Subcutaneous abdominal adipose tissue (tissue), 5 donors: ENCODE results near the gene MARCHF4.

ENCODE experiments used
- H3K27ac ChIP-seq: one replicate; pipeline ENCODE4 v1.7.0; 2013; ENCODE audit warnings: low read depth, mild to moderate bottlenecking, inconsistent platforms, low read length, moderate library complexity
- H3K27me3 ChIP-seq, 5 donors: one replicate each; pipeline ENCODE4 v1.7.0; 2013; ENCODE audit warnings: low read length in 5 of 5, inconsistent platforms in 1 of 5; ENCODE audit not compliant: control insufficient read depth in 5 of 5, insufficient read depth in 4 of 5
- H3K36me3 ChIP-seq, 5 donors: one replicate each; pipeline ENCODE4 v1.7.0; 2013; ENCODE audit warnings: low read length in 5 of 5; ENCODE audit not compliant: control insufficient read depth in 5 of 5, insufficient read depth in 5 of 5
- H3K4me1 ChIP-seq, 5 donors: one replicate each; pipeline ENCODE4 v1.7.0; 2013; ENCODE audit warnings: low read length in 5 of 5, mild to moderate bottlenecking in 3 of 5, moderate library complexity in 1 of 5; ENCODE audit not compliant: control insufficient read depth in 5 of 5, insufficient read depth in 5 of 5
- H3K4me3 ChIP-seq, 5 donors: one replicate each; pipeline ENCODE4 v1.7.0; 2013; ENCODE audit warnings: low read length in 5 of 5, low read depth in 1 of 5
- H3K9ac ChIP-seq, 5 donors: one replicate each; pipeline ENCODE4 v1.7.0; 2013; ENCODE audit warnings: low read length in 5 of 5, mild to moderate bottlenecking in 4 of 5, moderate library complexity in 3 of 5
- H3K9me3 ChIP-seq, 5 donors: one replicate each; pipeline ENCODE4 v1.7.0; 2013; ENCODE audit warnings: low read length in 5 of 5; ENCODE audit not compliant: control insufficient read depth in 5 of 5
- donor health status: healthy.
- donor health status: healthy.
- donor health status: healthy.
- donor health status: healthy.
- donor health status: healthy.

Gene MARCHF4

DNA sequence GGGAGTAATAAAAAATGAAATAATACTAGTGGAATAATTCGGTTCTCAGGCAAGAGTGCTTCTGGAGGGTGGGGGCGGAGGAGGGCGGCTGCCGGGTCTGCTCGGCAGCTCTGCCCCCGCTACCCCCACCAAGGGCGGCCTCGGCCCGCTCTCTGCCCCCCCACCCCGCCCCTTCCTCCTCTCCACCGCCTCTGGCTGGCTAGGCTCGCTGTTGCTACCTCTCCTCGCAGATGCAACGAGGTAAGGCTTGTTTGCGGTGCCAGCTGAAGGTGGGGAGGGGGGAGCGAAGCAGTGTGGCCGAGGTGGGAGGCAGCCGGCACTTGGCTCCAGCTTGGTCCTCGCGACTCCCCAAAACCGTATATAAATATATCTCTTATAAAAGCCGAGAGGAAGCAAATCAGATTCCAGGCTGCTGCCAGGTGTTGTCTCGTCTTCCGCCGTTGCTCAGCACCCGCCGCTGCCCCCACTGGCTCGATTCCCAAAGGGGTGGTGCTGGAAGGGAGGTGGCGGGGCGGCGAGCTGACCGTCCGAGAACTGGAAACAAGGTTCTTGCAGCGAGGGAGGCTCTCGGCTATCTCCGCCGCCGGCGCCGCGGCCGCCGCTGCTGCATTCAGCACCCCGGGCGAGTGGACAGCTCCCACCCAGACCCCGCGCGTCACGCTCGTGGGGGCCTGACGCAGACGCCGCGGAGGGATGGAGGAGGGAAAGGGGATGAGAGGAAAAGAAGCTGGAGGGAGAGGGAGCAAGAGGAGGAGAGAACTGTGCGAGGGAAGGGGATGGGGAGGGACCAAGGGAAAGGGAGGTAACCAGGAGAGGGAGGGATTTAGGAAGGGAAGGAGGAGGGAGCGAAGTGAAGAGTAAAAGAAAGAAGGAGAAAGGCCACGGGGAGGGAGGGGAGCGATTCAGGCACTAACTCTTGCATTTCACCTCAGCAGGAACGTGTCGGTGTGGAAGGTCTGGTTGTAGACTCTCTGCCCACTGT is at the start of gene MARCHF4:
TSS of gene MARCHF4 (minus strand) at position 763 of the 982 bp plus-strand sequence. CDS start 2,223 bp downstream, outside the sequence.
- peaks cover 21 to 48% (median 29%) of the 10 kb centered on the region in 5 donors for H3K27me3 ChIP-seq
- peak within 1 kb of the TSS in 4 of 5 donors; percentile 11 to 43 (median 28) for H3K4me3 ChIP-seq
- H3K9ac ChIP-seq, result no peak within 1 kb of the TSS
- H3K27ac ChIP-seq, result no peak within 1 kb of the TSS
- no peaks in the 10 kb centered on the region for H3K36me3 ChIP-seq
- no peaks in the 10 kb centered on the region for H3K9me3 ChIP-seq
- H3K4me1 ChIP-seq, result peaks cover 0 to 18% (median 8%) of the 10 kb centered on the region in 5 donors

- H3K27ac ChIP-seq, result no peak overlapping the region
- no peak overlapping the region for H3K4me3 ChIP-seq
- H3K36me3 ChIP-seq, result peaks cover 25 to 81% (median 72%) of the 10 kb centered on the region in 5 donors
- no peaks in the 10 kb centered on the region for H3K4me1 ChIP-seq
- H3K9me3 ChIP-seq, result peaks cover 0 to 6% (median 0%) of the 10 kb centered on the region in 5 donors
- peak overlapping the region in 1 of 5 donors; percentile 7 for H3K9ac ChIP-seq
- no peaks in the 10 kb centered on the region for H3K27me3 ChIP-seq
These were observed 48.3 kb upstream of the MARCHF4 start for GRCh38 chr2:216420367-216421101.

GRCh38 chr2:216418981-216419380 is 46.7 kb upstream of the MARCHF4 start:
- Histone ChIP-seq H3K9me3 (no peaks in the 10 kb centered on the region), H3K4me3 (no peak overlapping the region), H3K27ac (no peak overlapping the region), H3K36me3 (peaks cover 22 to 75% (median 65%) of the 10 kb centered on the region in 5 donors), H3K9ac (no peak overlapping the region), H3K27me3 (no peaks in the 10 kb centered on the region), H3K4me1 (no peaks in the 10 kb centered on the region)

- no peaks in the 10 kb centered on the region for H3K27me3 ChIP-seq
- no peak overlapping the region for H3K27ac ChIP-seq
- peaks cover 8 to 53% (median 43%) of the 10 kb centered on the region in 5 donors for H3K36me3 ChIP-seq
- peaks cover 0 to 15% (median 11%) of the 10 kb centered on the region in 5 donors for H3K4me1 ChIP-seq
- no peak overlapping the region for H3K4me3 ChIP-seq
- no peaks in the 10 kb centered on the region for H3K9me3 ChIP-seq
- no peak overlapping the region for H3K9ac ChIP-seq
These were observed 44.5 kb upstream of the MARCHF4 start for GRCh38 chr2:216416571-216417307.

GRCh38 chr2:216415541-216415940 is 43.3 kb upstream of the MARCHF4 start:
- no peak overlapping the region for H3K27ac ChIP-seq
- peaks cover 6 to 41% (median 34%) of the 10 kb centered on the region in 5 donors for H3K36me3 ChIP-seq

GRCh38 chr2:216414772-216415319 is 42.6 kb upstream of the MARCHF4 start:
- no peak overlapping the region for H3K9ac ChIP-seq

More at GRCh38 chr2:216415541-216415940, 43.3 kb upstream of the MARCHF4 start:
- Histone ChIP-seq H3K9me3 (no peaks in the 10 kb centered on the region), H3K9ac (no peak overlapping the region), H3K27me3 (no peaks in the 10 kb centered on the region), H3K4me1 (peaks cover 0 to 15% (median 11%) of the 10 kb centered on the region in 5 donors), H3K4me3 (no peak overlapping the region)

DNA sequence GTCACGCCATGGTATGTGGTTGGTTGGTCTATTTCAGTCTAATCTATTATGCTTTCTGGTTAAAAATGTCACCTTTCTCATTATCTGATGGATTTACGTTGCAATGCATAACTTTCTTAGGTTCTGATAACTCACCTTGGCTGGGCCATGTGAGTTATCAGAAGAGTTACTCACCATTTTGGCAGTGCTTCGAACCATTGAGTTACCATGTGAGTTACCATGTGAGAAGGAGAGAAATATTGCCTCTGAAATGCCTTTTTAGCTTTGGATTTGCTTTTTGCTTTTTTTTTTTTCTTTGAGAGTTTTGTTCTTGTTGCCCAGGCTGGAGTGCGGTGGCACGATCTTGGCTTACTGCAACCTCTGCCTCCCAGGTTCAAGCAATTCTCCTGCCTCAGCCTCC is 41.6 kb upstream of the MARCHF4 start:
- Histone ChIP-seq H3K4me3 (no peak overlapping the region), H3K27ac (no peak overlapping the region), H3K27me3 (no peaks in the 10 kb centered on the region), H3K36me3 (peaks cover 4 to 29% (median 25%) of the 10 kb centered on the region in 5 donors), H3K9me3 (no peaks in the 10 kb centered on the region), H3K4me1 (peaks cover 0 to 15% (median 11%) of the 10 kb centered on the region in 5 donors), H3K9ac (no peak overlapping the region)

More at GRCh38 chr2:216414772-216415319, 42.6 kb upstream of the MARCHF4 start:
- H3K27me3 ChIP-seq, result no peaks in the 10 kb centered on the region
- H3K36me3 ChIP-seq, result peaks cover 4 to 34% (median 27%) of the 10 kb centered on the region in 5 donors
- H3K4me3 ChIP-seq, result no peak overlapping the region
- peaks cover 0 to 15% (median 11%) of the 10 kb centered on the region in 5 donors for H3K4me1 ChIP-seq
- H3K9me3 ChIP-seq, result no peaks in the 10 kb centered on the region
- no peak overlapping the region for H3K27ac ChIP-seq

DNA sequence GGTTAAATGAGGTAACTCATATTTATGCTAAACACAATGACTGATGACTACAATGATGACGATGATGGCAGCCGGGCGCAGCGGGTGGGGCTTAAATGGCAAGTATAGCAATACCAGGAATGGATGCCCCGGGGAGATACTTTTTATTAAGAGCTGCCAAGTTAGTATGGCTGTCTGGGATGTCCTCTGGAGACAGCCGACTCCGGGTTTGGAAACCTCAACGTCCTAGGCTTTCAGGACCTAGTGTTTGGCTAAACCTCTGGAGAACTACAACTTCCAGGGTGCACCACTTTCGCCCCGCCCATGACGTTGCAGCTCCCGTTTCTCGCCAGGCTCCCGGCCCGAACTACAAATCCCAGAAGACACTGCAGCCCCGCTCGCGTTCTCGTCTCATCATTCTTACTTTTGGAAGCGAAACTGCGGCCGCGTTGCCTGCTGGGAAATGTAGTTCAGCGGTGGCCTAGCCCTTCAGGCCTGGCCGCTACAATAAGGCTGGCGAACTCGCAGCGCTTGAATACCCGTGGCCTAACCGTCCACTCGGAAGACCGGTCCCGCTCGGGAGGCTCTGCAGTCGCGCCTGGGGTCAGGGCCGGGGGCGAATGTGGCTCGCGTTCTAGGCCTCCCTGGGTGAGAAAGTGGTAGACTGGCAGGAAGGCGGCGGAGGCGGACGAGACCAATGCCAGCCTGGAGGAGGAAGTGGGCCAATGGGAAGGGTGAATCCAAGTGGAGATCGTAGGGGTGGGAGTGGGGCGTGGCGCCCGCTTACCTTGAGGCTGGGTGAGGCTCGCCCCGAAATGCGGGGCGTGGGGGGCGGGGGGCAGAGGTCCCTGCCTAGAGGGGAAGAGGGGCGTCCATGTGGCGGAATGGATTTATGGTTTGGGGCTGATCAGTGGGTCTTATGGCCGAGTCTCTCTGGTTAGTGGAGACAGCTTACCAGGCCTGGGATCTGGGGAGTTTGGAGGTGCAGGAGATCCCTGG is 40.0 kb upstream of the MARCHF4 start, which contains the start of gene SMARCAL1:
TSS of gene SMARCAL1 (plus strand) at position 463 of the 978 bp plus-strand sequence. CDS start 2,221 bp downstream, outside the sequence.
- Histone ChIP-seq H3K4me3 (peak within 1 kb of the TSS; percentile 81 to 97 (median 94)), H3K9me3 (no peaks in the 10 kb centered on the region), H3K27ac (peak within 1 kb of the TSS; percentile 95), H3K9ac (peak within 1 kb of the TSS; percentile 41 to 97 (median 93)), H3K4me1 (peaks cover 0 to 15% (median 11%) of the 10 kb centered on the region in 5 donors), H3K27me3 (no peaks in the 10 kb centered on the region), H3K36me3 (peaks cover 4 to 25% (median 21%) of the 10 kb centered on the region in 5 donors)
